K562 treated with DMSO at 1 percent for 48 hours (cell line): ENCODE results near the gene DFFA. TPM values are rescaled to one million over a fixed set of nuclear protein-coding genes. Genes with fewer than 3 reads are reported as not detected.

ENCODE experiments used
- total RNA-seq: library from RNA; unstranded; fragments of 300-600 nt; gene quantifications from 2 replicates; pipeline ENCODE4 v1.2.3, GENCODE V29; 2022; ENCODE audit warnings: low replicate concordance; ENCODE audit errors: extremely low read depth

The DFFA gene
- total RNA-seq = not detected in 2 replicates

DNA sequence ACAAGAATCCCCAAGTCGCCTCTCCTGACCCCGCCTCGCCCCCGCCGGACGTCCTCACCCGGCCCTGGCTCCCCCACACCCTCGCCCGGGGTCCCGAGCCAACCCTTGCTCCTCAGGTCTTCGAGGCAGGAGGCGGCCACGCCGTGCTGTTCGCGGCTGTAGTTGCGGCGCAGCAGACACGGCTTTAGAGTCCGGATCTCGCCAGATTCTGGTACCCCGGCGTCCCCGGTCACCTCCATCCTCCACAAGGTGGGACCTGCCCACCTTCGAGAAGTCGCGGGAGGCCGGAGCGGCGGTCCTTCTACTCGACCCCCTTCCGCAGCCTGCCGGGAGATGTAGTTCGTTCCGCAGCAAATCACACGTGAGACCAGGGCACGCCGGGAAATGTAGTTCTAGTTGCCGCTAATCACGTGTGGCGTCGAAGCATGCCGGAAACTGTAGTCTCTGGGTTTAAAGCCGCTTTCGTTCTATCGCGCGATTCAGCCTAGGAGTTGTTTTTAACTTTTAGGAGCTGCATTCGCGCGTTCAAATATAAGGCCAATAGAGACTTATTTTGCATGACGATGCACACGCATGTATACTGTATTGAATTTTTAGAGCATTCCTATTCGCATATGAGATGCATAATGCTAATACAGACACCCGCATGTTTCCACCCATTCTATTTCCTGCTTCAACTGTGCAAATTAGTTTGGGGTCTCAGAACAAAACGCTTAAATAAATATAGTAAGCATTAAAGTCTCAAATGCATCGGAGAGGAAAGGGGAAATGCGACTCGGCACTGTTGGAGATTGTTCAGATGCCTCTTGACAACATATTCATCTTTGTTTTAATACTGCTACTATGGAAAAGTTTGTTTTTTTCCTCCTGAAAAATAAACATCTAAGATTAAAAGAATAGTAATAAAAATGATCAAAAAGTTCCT, at the start of gene DFFA:
DFFA (minus strand) TSS at position 310 of the 925 bp plus-strand sequence; CDS start at position 239, 71 bp downstream.

GRCh38 chr1:10474613-10475507, 2.5 kb upstream of the DFFA start, which contains the start of gene PEX14:
PEX14 (plus strand) TSS chr1:10474950; CDS start chr1:10474967, 17 bp downstream.

DNA sequence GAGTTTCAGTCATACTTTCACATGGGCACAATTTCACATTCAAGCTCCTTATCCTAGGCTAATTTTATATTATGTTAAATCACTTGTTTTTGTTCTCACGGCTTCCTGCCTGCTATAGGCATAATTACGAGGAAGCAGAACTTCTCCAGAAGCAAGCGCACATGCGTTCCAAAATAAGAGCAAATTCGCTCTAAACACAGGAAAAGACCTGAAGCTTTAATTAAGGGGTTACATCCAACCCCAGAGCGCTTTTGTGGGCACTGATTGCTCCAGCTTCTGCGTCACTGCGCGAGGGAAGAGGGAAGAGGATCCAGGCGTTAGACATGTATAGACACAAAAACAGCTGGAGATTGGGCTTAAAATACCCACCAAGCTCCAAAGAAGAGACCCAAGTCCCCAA, 22.6 kb downstream of the DFFA start, which contains the start of gene CORT:
CORT (plus strand) TSS at position 281 of the 400 bp plus-strand sequence. CDS start 193 bp downstream, outside the sequence.

GRCh38 chr1:10430216-10431069, 41.9 kb downstream of the DFFA start, which contains the start of gene CENPS:
CENPS (plus strand) TSS chr1:10430433; CDS start chr1:10430518, 85 bp downstream.

Other genes with a start within 250 kb of the DFFA start
- gene PGD, start 73.5 kb downstream of the DFFA start, total RNA-seq = 1,030 TPM in 1 of 2 replicates, not detected in the other
- not detected in 2 replicates for gene CENPS, start 42.1 kb downstream of the DFFA start, total RNA-seq
- gene CORT, start 22.5 kb downstream of the DFFA start, total RNA-seq = not detected in 2 replicates
- gene PEX14, start 2.4 kb upstream of the DFFA start, total RNA-seq = not detected in 2 replicates